Measurements from ENCODE around the gene EMX2.

DNA sequence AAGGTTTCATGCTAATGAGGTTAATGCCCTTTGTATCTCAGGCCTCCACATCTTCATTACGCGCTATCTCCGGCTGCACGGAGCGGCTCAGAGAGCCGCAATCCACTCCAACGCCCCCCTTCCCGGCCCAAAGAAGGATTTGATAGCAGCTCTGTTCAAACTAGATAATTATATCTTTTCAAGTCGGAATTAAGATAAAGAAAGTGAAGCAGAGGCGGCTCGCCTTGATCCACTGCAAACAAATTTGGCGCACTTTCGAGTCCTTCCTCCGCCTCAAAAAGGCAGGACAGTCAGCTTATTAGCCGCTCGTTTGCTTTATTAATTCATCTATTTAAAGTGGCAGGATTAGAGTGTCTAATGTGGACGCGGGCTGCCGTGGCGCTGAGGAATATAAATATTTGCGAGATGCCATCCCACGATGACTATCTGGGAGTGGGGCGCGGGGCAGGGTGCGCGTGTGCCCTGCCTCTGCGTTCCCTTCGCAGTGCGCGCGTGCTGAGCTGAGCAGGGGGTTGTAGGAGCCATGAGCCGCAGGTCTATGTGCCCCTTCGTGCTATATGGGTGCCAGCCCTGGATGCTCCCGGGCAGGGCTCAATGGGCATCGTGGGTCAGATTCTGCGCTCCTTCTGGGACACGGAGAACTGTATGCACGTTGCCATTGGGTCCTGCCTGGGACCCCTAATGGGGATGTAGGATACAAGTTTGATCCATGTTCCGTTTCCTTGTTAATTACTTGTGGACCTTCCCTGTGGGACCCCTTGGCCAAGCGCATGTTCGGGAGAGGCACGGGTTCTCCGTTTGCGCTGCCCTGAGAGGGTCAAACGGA is 9.0 kb downstream of the EMX2 start:
- TF ChIP-seq, protein P1, sequence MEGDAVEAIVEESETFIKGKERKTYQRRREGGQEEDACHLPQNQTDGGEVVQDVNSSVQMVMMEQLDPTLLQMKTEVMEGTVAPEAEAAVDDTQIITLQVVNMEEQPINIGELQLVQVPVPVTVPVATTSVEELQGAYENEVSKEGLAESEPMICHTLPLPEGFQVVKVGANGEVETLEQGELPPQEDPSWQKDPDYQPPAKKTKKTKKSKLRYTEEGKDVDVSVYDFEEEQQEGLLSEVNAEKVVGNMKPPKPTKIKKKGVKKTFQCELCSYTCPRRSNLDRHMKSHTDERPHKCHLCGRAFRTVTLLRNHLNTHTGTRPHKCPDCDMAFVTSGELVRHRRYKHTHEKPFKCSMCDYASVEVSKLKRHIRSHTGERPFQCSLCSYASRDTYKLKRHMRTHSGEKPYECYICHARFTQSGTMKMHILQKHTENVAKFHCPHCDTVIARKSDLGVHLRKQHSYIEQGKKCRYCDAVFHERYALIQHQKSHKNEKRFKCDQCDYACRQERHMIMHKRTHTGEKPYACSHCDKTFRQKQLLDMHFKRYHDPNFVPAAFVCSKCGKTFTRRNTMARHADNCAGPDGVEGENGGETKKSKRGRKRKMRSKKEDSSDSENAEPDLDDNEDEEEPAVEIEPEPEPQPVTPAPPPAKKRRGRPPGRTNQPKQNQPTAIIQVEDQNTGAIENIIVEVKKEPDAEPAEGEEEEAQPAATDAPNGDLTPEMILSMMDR (IDR thresholded peaks at IDR 0.05; ENCODE audit: low read depth, low read length, poor library complexity, severe bottlenecking) = no peak
- no peak for TF ChIP-seq EZH2phosphoT487 (IDR thresholded peaks at IDR 0.05; ENCODE audit: borderline replicate concordance, low read length)
